K562 (cell line): ENCODE results near the gene TAGLN3. TPM values are rescaled to one million over a fixed set of nuclear protein-coding genes. Genes with fewer than 3 reads are reported as not detected.

Experiments used
- BHLHE40 ChIP-seq: IDR thresholded peaks from 2 replicates; pipeline ENCODE4 v1.6.1; 2011; ENCODE audit warnings: low read length, improper control_type of control experiment
- CBFA2T3 ChIP-seq: fragments of 450-650 bp; IDR thresholded peaks from 2 replicates; pipeline ENCODE4 v1.6.1; 2017
- ELF1 ChIP-seq: fragments of 200-800 bp; sonication (Bioruptor generic); IDR thresholded peaks from 2 replicates; pipeline ENCODE4 v1.6.1; 2016; ENCODE audit warnings: missing genetic modification characterization, missing compliant biosample characterization
- MBD2 ChIP-seq: sonication (generic); IDR thresholded peaks from 2 replicates; pipeline ENCODE4 v1.6.1; 2016; ENCODE audit warnings: low read depth, borderline replicate concordance
- MYC ChIP-seq, 2 experiments: fragments of 250-450 bp in 1 of 2; sonication (Bioruptor Pico) in 1 of 2; IDR thresholded peaks; 2 replicates each; pipeline versions ENCODE4 v1.5.1 to v1.6.1; 2012 to 2021; ENCODE audit warnings: low read depth in 2 of 2, borderline replicate concordance in 1 of 2, improper control_type of control experiment in 1 of 2, low read length in 1 of 2, mild to moderate bottlenecking in 1 of 2, moderate library complexity in 1 of 2
- PTTG1 ChIP-seq: fragments of 450-650 bp; IDR thresholded peaks from 2 replicates; pipeline ENCODE4 v1.6.1; 2016; ENCODE audit warnings: low read depth, mild to moderate bottlenecking, missing genetic modification characterization, missing compliant biosample characterization
- RAD51 ChIP-seq: fragments of 450-650 bp; IDR thresholded peaks from 2 replicates; pipeline ENCODE4 v1.7.1; 2016; ENCODE audit warnings: low read depth, mild to moderate bottlenecking, borderline replicate concordance
- RHOXF2B ChIP-seq: fragments of 250-450 bp; sonication (Bioruptor Pico); conservative IDR thresholded peaks from 2 replicates; pipeline ENCODE4 v1.5.1; 2021
- SIRT6 ChIP-seq: IDR thresholded peaks from one replicate; pipeline ENCODE4 v1.6.1; 2012; ENCODE audit warnings: low read depth, mild to moderate bottlenecking, control low read depth, inconsistent platforms, low read length, moderate library complexity
- SMC3 ChIP-seq: conservative IDR thresholded peaks from 2 replicates; pipeline ENCODE4 v1.6.1; 2011; ENCODE audit warnings: low read depth, low read length, improper control_type of control experiment; ENCODE audit not compliant: insufficient read depth
- SREBF1 ChIP-seq: fragments of 150-350 bp; IDR thresholded peaks from 2 replicates; pipeline ENCODE4 v1.6.1; 2014; ENCODE audit warnings: antibody characterized with exemption, low read depth, low read length, borderline replicate concordance
- ZNF24 ChIP-seq: fragments of 450-650 bp; IDR thresholded peaks from 2 replicates; pipeline ENCODE4 v1.6.1; 2016
- ZNF507 ChIP-seq: conservative IDR thresholded peaks from 2 replicates; pipeline ENCODE4 v1.6.1; 2017; ENCODE audit warnings: missing genetic modification characterization, missing compliant biosample characterization
- ZNF75A ChIP-seq: fragments of 450-650 bp; formaldehyde crosslinking; IDR thresholded peaks from 2 replicates; pipeline ENCODE4 v1.4.0; 2020; ENCODE audit warnings: mild to moderate bottlenecking
- polyA plus RNA-seq, 8 experiments: library from polyadenylated mRNA; depleted of rRNA in 4 of 8; stranded (reverse) in 5 of 8; unstranded in 3 of 8; fragments of >200 nt; fragmentation: Nextera tagmentation in 2 of 8; fragmentation: Illumina TruSeq in 1 of 8; extraction: Ambion mirVana in 2 of 8; extraction: Trizol in 1 of 8; gene quantifications; 2 replicates each; pipeline versions ENCODE4 v1.2.1 to v1.2.3, GENCODE V29; 2011 to 2014; ENCODE audit warnings: inconsistent platforms in 1 of 8, missing spikeins in 1 of 8
- total RNA-seq, 7 experiments: library from RNA; depleted of rRNA in 6 of 7; stranded (reverse); fragments of >200 nt in 6 of 7; fragmentation: Illumina TruSeq in 2 of 7; extraction: Trizol in 2 of 7; gene quantifications; 2 replicates each; pipeline versions ENCODE4 v1.2.1 to v1.2.3, GENCODE V29; 2011 to 2021; ENCODE audit warnings: low replicate concordance in 1 of 7
- TF ChIP-seq, protein P1 (sequence below): fragments of 250-450 bp; sonication (Bioruptor Pico); IDR thresholded peaks from 2 replicates; pipeline ENCODE4 v1.5.0; 2020; ENCODE audit warnings: mild to moderate bottlenecking, borderline replicate concordance
- TF ChIP-seq, protein P2 (sequence below): sonication (generic); formaldehyde crosslinking; IDR thresholded peaks from 2 replicates; pipeline ENCODE4 v1.8.0; 2023; ENCODE audit warnings: mild to moderate bottlenecking, missing genetic modification reagents
- TF ChIP-seq, protein P3 (sequence below): IDR thresholded peaks from 2 replicates; pipeline ENCODE4 v1.6.1; 2011; ENCODE audit warnings: borderline replicate concordance, low read depth, mild to moderate bottlenecking, moderate library complexity, low read length; ENCODE audit not compliant: insufficient read depth, poor library complexity, severe bottlenecking
- TF ChIP-seq, protein P4 (sequence below): fragments of 450-650 bp; formaldehyde crosslinking; conservative IDR thresholded peaks from 2 replicates; pipeline ENCODE4 v1.4.0; 2022; ENCODE audit warnings: mild to moderate bottlenecking, missing genetic modification characterization

TAGLN3 gene
- total and polyA plus RNA-seq, 9 of the 15 experiments (the other 6 are each of a cell fraction or from before 2014, with no cell fraction given): 0.06 TPM; not detected in 7

DNA sequence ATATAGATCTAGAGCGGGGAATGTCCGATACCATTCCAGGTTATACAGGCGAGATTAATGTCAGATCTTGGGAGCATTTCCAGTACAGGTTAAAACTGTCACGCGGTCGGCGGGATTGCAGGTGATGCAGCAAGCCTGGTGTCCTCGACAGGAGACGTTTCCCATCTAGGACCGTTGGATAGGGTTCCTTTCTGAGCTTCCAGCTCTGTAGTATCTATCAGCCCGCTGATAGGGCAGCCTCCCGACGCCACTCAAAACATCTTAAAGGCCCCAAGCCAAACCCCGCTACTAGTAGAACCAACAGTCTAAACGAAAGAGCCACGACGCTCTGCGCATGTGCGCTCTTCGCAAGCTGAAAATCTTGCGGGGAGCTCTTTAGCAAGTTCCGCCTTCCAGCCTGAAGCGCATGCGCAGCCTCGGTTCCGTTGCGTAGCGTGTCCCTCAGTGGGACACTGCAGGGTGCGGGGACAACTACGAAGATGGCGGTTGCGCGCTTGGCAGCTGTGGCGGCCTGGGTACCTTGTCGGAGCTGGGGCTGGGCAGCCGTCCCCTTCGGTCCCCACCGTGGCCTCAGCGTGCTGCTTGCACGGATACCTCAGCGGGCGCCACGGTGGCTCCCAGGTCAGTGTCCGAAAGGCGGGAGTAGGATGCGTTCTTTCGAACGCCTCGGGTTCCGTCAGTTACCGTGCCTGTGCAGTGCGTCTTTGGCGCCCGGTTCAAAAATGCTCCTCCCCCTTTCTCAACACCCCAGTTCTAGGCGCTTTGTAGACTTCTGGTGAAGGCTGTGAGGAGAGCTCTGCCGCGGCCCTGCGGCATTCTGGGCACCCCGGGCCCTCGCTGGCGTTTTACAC is 19.9 kb upstream of the TAGLN3 start, which contains the start of gene ABHD10 (continued):
- TF ChIP-seq, protein P1, sequence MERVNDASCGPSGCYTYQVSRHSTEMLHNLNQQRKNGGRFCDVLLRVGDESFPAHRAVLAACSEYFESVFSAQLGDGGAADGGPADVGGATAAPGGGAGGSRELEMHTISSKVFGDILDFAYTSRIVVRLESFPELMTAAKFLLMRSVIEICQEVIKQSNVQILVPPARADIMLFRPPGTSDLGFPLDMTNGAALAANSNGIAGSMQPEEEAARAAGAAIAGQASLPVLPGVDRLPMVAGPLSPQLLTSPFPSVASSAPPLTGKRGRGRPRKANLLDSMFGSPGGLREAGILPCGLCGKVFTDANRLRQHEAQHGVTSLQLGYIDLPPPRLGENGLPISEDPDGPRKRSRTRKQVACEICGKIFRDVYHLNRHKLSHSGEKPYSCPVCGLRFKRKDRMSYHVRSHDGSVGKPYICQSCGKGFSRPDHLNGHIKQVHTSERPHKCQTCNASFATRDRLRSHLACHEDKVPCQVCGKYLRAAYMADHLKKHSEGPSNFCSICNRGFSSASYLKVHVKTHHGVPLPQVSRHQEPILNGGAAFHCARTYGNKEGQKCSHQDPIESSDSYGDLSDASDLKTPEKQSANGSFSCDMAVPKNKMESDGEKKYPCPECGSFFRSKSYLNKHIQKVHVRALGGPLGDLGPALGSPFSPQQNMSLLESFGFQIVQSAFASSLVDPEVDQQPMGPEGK (CRISPR knock-in tag): no peak
- TF ChIP-seq SMC3 (no peak), BHLHE40 (no peak), CBFA2T3 (no peak), ZNF24 (peak; percentile 68; the same call in 1 of the 2 replicates), RAD51 (no peak), PTTG1 (tag) (no peak), MBD2 (0 out of 2 replicates have a peak, but pooled peaks have one; percentile 44), ZNF507 (no peak), ELF1 (tag) (no peak), SREBF1 (no peak), ZNF75A (CRISPR knock-in tag) (no peak), SIRT6 (no peak), MYC (IDR thresholded peaks at IDR 0.05; ENCODE audit: low read depth, low read length) (peak; percentile 39; the same call in 1 of the 2 replicates), MYC (CRISPR knock-in tag; IDR thresholded peaks at IDR 0.05; ENCODE audit: borderline replicate concordance, low read depth) (no peak), RHOXF2B (no peak)
- TF ChIP-seq, protein P2, sequence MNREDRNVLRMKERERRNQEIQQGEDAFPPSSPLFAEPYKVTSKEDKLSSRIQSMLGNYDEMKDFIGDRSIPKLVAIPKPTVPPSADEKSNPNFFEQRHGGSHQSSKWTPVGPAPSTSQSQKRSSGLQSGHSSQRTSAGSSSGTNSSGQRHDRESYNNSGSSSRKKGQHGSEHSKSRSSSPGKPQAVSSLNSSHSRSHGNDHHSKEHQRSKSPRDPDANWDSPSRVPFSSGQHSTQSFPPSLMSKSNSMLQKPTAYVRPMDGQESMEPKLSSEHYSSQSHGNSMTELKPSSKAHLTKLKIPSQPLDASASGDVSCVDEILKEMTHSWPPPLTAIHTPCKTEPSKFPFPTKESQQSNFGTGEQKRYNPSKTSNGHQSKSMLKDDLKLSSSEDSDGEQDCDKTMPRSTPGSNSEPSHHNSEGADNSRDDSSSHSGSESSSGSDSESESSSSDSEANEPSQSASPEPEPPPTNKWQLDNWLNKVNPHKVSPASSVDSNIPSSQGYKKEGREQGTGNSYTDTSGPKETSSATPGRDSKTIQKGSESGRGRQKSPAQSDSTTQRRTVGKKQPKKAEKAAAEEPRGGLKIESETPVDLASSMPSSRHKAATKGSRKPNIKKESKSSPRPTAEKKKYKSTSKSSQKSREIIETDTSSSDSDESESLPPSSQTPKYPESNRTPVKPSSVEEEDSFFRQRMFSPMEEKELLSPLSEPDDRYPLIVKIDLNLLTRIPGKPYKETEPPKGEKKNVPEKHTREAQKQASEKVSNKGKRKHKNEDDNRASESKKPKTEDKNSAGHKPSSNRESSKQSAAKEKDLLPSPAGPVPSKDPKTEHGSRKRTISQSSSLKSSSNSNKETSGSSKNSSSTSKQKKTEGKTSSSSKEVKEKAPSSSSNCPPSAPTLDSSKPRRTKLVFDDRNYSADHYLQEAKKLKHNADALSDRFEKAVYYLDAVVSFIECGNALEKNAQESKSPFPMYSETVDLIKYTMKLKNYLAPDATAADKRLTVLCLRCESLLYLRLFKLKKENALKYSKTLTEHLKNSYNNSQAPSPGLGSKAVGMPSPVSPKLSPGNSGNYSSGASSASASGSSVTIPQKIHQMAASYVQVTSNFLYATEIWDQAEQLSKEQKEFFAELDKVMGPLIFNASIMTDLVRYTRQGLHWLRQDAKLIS (CRISPR knock-in tag): no peak
- TF ChIP-seq, protein P3, sequence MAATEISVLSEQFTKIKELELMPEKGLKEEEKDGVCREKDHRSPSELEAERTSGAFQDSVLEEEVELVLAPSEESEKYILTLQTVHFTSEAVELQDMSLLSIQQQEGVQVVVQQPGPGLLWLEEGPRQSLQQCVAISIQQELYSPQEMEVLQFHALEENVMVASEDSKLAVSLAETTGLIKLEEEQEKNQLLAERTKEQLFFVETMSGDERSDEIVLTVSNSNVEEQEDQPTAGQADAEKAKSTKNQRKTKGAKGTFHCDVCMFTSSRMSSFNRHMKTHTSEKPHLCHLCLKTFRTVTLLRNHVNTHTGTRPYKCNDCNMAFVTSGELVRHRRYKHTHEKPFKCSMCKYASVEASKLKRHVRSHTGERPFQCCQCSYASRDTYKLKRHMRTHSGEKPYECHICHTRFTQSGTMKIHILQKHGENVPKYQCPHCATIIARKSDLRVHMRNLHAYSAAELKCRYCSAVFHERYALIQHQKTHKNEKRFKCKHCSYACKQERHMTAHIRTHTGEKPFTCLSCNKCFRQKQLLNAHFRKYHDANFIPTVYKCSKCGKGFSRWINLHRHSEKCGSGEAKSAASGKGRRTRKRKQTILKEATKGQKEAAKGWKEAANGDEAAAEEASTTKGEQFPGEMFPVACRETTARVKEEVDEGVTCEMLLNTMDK: no peak
- TF ChIP-seq, protein P4, sequence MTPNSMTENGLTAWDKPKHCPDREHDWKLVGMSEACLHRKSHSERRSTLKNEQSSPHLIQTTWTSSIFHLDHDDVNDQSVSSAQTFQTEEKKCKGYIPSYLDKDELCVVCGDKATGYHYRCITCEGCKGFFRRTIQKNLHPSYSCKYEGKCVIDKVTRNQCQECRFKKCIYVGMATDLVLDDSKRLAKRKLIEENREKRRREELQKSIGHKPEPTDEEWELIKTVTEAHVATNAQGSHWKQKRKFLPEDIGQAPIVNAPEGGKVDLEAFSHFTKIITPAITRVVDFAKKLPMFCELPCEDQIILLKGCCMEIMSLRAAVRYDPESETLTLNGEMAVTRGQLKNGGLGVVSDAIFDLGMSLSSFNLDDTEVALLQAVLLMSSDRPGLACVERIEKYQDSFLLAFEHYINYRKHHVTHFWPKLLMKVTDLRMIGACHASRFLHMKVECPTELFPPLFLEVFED (CRISPR knock-in tag): no peak
